Left colon (tissue), 2 donors: ENCODE data around the gene ZBTB7C. TPM values are rescaled to one million over a fixed set of nuclear protein-coding genes. Genes with fewer than 3 reads are reported as not detected.

Source experiments
- ATAC-seq: fragments of 200-7000 bp; cut with Tn5 transposase; one replicate; pipeline ENCODE4 v1.9.1; 2020; ENCODE audit warnings: mild to moderate bottlenecking, moderate library complexity
- DNase-seq, 2 donors: peaks; one replicate each; pipeline ENCODE4 v3.0.0-alpha.2; 2020
- intact Hi-C, 2 donors: fragments of 100-400 bp; cut with DNase I in 1 of 2; cut with micrococcal nuclease in 1 of 2; formaldehyde crosslinking; loops; one replicate each; pipeline versions ENCODE4 v1.11.2 to v1.14.0; 2022; cut with DNase I, micrococcal nuclease
- total RNA-seq, 2 donors: library from RNA; stranded (reverse); fragmentation: NEBNext Ultra II Directional; extraction: Animal tissue kit (Norgen Biotek cat#: 25700); gene quantifications; one replicate each; pipeline ENCODE4 v1.2.1, GENCODE V29; 2021
- donor health status: DM: no; HTN: no; CAD: no.
- donor health status: DM: yes; HTN: yes; CAD: no.

The ZBTB7C gene
- total RNA-seq, 2 donors from 2014 or later, result 52.1 to 53.4 TPM

DNA sequence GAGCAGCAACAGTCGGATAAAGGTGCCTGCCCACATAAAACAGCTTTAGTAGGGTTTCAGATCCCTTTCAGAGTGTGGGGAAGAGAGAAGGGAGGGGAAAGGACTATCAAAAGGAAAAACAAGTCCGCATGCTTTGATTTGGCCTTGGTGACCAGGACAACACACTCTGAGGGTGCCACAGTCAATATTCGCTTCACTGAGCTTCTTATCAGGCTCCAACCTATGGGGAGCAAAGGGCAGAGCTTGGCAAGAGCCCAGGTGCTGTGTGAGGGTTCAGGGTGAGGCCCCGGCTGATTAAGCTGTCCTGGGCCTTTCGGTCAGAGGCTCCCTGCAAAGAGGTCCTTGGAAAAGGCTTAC lies 241.3 kb downstream of the ZBTB7C start:
- intact Hi-C loops, result no loop called here
- ATAC-seq, result peak; percentile 83
- DNase-seq, result peak; percentile 90 to 92

DNA sequence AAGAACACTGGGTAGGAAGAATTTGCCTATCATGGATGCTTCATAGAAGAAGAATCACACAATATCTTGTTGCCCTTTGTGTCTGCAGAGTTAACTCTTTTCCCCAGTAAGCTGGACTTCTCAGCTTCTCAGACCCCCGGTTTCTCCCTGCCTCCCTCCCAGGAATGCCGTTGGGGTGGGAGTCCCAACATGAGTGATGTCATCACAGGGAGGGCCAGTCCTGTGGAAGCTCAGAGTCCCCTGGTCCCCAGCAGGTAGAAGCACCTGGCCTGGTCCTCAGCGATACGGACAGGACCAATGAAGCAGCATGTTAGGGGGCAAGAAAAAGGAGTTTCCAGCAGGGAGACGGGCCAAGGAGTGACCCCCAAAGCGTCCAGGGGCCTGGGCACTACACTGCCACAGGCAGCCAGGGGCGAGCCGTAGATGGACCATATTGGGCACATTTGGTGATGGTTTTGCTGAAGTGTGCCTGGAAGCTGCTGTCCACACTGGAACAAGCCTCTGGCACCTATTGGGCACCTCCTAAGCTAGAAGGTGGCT lies 242.8 kb downstream of the ZBTB7C start:
- ATAC-seq, result no peak
- intact Hi-C loops, result no loop called here
- no peak for DNase-seq

DNA sequence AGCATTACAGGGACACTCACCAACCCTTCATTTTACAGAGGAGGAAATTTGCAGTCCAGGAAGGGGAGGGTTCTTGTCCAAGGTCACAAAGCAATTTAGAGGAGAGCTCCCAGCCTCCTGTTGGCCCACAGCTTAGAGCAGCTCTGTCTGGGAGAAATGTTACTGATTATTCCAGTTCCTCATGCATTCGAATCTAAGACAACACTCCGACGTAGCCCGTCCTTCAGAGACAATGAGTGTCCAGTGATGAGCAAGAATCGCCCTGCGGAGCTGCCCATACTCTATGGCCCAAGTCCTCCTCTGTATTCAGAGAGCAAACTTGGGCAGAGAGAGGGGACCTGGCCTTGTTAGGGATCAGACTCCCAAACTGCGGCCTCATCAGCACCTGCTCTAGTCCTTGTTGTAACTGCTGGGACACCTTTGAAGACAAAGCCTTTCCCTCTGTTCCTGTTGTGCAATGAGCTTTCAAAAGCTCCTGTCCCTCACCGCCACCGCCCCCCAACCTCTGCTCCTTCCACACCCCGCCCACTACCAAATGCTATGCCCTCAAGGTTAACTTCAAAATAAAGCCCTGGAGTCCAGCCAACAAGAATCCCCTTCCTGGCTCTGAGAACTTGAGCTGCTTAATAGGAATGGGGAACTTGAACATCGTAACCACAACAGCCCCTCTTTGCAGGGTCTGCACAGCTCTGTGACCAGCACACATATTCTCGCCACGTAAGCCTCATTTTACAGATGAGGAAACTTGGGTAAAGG lies 243.9 kb downstream of the ZBTB7C start:
- intact Hi-C loops, result no loop called here
- DNase-seq (peak in 1 of 2 donors; percentile 51), ATAC-seq (peak; percentile 11)

DNA sequence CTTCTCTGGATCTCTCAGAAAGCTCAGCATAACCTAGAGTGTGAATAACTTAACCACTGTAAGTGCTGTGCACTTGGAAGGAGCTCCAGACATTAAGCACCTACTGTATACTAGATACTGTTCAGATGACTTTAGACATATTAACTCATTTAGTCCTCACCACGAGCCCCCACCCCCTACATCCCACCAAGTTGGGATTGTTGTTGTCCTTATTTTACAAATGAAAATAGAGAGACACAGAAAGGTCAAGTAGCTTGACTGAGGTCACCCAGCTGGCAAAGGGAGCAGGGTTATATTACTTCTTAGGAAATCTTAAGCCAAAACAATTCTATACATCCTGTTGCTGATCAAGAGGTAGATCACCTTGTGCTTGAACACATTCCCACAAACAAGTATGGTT lies 244.5 kb downstream of the ZBTB7C start:
- no peak for ATAC-seq
- intact Hi-C loops, result no loop called here
- DNase-seq, result no peak

DNA sequence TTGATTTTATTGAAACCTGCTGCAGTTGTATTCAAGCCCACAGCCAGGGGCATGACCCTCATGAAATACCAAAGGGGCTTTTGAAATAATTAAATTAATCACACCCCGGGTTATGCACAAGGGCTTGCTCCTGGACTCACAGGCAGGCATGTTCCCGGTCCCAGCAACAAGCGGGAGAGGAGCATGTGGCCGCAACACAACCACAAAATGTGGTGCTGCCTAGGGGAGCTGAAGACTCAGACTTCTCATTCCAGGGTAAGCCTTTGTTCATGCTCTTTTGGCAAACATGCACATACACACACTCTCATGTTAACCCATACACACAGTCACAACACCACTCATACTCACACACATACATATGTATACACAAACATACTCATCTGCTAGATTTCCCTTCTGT lies 245.1 kb downstream of the ZBTB7C start:
- ATAC-seq, result no peak
- intact Hi-C loops, result no loop called here
- DNase-seq, result no peak

DNA sequence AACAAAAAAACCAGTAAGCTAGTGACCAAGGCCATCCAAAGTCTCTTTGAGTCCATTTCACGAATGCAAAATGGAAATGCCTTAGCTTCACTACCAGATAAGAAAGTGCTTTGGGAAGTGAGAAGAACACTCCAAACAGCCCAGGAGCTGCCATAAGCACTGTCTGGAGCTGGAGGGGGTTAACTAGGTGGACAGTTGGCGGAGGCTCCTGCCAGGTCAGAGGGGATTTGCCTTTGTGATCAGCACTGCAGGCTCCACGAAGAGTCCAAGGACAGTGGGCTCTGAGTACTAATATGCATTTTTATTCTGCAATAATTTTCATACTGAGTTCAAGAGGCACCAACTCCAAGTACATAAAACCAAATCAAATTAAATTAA lies 245.5 kb downstream of the ZBTB7C start:
- intact Hi-C loops, result no loop called here
- ATAC-seq, result no peak
- DNase-seq, result no peak

DNA sequence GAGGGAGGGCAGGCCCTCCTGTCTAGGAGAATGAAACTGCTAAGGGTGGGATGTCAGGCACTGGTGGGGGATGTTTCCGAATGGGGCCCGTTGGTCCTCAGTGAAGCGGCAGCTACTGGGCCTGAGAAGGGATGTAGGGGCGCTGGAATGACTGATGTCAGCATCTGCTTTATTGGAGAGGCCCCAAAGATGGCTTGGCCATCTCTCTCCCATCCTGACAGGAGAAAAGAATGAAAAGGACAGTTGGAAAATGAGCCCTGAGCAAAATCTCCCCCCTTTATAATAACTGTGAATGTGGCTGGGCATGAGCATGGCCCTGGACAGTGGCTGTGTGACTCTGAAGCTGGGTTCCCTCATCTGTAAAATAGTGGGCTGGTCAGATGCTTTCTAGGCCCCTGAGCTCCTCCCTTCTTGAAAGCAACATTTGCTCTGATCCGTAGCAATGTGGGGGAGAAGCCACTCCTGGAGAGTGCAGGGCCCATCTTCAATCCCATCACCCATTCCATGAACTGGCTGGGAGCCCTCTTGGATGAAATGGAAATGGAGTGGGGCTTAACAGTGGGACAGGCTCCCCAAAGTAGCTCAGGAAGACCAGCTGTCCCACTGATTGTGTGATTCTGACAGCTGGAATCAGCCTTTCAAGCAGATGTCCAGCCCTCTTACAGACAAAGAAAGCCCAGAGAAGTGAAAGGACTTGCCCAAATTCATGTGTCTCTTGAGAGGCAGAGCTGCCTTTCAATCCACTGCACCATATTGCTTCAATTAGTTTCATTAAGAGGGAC lies 246.0 kb downstream of the ZBTB7C start:
- intact Hi-C loops, result no loop called here
- ATAC-seq, result no peak
- DNase-seq, result no peak

DNA sequence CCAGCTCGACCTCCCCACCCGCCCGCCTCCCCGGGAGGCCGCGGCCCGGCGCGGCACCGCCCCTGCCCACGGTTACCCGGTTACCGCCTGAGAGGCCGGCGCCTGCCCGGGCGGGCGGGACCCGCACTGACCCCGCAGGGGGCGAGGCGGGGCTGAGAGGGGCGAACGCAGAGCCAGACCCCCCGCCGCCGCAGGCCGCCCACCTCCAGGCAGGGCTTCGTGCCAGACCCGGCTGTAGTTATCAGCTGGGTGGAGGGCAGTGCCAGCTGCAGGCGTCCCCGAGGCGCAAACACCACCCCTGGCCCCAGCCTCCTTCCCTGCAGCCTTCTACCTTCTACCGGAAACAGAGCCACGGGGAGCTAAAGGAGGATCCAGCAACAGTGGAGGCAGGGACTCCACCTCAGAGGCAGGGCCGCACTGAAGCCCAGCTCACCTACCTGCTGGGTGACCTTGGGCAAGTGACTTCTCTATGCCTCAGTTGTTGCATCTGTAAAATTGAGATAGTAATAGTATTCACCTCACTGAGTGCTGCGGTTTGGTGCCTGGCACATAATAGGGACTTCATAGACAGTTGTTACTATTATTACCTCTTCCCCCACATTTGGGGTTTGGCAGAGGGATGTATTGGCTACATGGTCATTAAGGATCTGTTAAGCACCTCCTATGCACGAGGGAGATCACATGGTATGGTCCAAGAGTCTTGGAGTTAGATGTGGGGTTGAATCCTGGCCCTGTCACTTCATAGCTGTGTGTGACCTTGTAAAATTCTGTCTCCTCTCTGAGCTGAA lies 247.1 kb downstream of the ZBTB7C start:
- ATAC-seq (peak; percentile 56), DNase-seq (peak; percentile 65 to 75)
- intact Hi-C loops, result no loop called here

DNA sequence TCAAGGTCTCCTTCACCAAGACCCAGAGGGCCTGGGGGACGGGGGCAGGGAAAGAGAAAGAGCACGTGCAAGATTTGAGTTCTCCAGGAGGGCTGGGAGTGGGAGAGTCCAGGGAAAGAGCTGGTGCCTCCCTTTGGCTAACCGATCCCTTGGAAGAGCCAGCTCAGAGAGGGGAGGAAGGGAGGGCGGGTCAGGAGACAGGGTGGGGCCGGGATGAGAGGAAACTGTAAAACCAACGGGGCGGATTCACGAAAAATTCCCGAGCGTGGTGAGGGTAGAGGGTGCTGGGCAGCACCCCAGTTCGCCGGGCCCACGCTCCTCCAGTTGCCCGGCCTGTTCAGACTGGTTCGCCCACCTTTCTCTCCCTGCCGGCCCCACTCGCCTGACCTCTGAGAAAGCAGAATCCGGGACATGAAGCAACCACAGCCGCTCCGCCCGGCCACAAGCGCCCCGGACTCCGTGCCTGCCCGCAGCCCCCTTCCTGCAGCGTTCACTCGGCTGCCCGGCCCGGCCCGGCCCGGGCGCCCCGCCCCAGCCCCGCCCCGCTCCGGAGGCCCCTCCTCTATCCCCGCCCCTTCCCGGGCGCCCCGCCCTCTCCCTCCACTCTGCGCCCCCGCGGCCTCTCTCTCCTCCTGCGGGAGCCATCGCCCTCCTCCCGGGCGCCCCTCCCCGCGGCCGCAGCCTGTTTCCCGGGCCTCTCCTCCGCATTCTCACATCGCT lies 247.8 kb downstream of the ZBTB7C start:
- peak; percentile 81 for ATAC-seq
- peak; percentile 89 for DNase-seq
- intact Hi-C loops, result no loop called here

DNA sequence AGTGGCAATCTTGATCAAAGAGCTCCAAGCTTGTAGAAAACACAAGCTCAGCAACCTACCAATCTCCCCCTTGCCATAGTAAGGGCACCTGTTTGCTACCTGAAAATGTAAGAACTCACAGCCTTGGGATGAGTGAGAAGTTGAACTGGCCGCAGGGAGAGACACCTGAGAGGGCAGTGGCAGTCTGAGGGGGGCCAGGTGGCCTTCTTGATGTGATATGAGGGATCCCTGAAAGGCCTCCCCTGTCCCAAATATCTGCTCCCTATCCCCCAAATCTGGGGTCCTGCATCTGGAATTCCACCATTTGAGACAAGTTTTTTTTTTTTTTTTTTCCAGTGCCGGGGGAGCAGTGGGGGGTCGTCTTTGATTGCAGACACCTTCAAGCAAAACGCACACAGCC lies 248.6 kb downstream of the ZBTB7C start:
- intact Hi-C loops, result no loop called here
- DNase-seq (no peak), ATAC-seq (no peak)

DNA sequence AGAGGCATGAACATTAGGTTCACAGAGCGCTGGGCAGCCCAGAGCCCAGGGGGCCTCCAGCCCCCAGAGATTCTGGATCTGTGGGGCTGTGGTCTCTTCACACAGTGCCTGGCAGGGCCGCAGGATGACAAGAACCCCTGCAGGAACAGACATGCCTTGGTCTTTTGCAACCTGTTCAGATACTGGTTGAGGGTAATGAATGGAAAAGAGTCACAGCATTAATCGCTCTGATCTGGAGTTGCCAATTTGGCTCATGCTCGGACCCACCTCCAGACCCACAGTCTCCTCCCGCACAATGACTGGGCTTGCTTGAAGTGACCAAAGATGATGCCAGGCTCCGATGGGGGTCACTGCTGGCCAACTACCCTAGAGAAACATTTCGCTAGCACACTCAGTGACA lies 249.4 kb downstream of the ZBTB7C start:
- ATAC-seq, result no peak
- no peak for DNase-seq
- intact Hi-C loops, result no loop called here

DNA sequence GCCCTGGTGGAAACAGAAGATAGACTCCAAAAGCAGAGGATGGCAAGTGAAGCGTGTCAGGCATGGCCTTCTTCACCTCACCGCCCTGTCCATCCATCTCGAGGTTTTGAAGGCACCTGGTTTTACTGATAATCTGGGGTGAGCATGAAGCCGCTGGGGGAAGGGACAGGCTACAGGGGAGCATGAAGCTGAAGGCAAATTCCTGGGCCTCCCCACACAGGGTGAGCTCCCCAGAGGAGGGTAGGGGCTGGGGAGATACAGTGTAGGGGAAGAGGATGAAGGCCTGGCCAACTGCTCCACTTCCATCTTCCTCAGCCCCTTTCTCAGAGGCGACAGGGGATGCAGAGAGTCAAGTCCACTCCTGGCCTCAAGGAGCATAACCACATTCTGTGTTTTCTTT lies 250.5 kb downstream of the ZBTB7C start:
- DNase-seq, result no peak
- no peak for ATAC-seq
- intact Hi-C loops, result no loop called here

DNA sequence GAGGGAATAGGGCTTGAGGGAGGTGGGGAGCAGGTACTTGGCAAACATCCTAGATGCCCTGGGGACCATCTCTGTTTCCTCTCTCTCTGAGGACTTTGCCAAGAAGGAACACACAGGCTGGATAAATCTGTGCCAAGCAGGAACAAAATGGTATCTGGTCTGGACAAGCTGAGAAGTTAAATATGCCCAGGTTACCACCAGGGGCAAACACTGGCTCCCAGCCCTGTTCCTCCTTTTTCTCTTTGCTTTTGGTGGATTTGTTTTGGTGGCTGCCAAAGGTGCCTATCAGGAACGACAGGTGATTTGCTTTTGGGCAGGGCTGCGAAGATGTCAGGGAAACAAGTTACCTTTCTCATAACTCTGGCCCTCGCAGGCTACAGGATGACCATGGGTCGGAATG lies 251.2 kb downstream of the ZBTB7C start:
- DNase-seq (no peak), ATAC-seq (no peak)
- intact Hi-C loops, result no loop called here

DNA sequence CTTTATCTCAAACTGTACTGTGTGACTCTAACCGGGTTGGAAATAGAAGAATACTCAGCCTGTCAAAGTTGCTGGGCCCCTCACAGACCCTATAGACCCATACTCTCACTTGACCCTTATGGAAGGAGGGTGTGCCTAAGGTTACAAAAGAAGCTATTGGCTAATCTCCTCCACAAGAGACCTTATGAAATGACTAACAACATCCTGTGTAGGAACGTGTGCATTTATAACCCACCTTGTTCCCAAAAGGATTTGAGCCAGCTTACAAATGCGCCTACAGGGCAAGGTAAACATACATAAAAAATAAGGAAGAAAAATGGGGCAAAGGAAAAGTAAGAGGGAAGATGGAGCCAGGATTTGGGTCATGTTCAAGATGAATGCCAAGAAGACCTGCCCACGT lies 253.3 kb downstream of the ZBTB7C start:
- intact Hi-C loops, result no loop called here
- DNase-seq (no peak), ATAC-seq (peak; percentile 18)

DNA sequence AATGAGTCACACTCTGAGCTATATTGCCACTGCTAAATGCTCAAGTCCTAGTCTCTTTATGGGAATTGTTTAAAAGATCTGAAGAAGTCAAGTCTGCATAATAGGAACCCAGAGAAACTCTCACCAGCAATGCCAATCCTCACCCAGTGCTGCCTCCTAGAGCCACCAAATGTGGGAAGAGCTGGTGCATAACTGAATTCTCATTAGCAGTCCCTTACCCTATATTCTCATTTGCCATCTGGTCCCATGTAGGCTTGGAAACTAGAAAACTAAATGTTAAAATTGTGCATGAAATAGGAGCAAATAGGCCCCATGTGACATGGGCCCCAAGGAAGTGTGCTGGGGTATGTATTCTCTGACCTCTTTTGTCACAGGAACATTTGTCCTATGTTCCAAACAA lies 254.4 kb downstream of the ZBTB7C start:
- no peak for ATAC-seq
- intact Hi-C loops, result no loop called here

DNA sequence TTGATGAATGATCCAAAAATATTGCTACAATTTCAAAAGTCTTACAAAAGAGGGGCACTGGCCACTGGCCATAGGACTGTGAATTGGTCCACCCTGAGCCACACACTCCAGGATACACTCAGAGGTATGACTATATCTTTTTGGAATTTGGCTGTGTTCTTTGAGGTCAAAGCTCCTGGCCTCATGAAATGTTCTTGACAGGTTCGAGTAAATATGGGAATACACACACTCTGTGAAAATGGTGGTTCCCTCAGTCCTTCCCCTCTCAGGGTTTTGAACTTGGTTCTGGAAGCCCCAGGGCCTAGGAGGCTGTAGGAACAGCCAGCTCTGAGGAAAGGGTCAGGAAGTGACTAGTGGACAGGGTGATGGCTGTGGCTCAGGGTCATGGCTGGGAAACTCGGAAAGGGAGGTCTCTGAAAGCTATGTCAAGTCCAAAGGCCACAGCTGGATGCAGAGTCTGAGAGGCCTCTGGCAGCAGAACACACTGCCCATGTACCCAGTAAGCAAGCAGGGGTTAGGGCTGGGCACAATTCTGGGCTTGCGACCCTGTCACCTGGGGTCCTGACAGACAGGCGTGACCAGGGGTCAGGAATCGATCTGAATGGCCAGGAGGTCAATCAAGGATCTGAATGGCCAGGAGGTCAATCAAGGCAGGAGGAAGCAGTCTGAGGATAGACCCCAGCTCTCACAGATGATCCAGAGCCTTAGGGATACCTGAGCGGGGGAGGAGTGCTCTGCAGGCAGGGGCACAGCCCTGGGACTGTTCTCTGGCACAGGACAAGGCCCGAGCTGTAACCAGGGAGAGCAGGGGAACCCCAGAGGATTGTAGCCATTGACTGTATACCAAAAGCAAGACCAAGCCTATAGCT lies 255.3 kb downstream of the ZBTB7C start:
- intact Hi-C loops, result no loop called here
- ATAC-seq, result no peak
- DNase-seq, result no peak

More for the DNA sequence above, 254.4 kb downstream of the ZBTB7C start:
- no peak for DNase-seq

DNA sequence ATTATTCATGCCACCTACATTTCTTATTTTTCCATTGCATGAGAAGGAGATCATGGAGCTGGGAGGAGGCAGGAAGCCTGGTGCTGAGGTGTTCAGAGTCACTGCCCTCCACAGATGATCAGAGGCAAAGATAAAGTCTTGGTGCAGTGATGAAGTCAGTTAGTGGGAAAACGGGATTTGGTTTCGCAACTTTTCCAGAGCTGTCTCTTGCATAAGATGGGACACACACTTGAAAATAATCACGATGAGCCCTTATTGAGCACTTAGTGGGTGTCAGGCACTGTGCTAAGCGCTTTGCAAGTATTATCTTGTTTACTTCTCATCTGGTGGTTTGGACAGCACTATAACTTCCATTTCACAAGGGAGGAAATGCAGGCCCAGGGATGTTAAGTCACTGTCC lies 256.6 kb downstream of the ZBTB7C start:
- intact Hi-C loops, result no loop called here
- ATAC-seq, result no peak
- DNase-seq, result no peak

DNA sequence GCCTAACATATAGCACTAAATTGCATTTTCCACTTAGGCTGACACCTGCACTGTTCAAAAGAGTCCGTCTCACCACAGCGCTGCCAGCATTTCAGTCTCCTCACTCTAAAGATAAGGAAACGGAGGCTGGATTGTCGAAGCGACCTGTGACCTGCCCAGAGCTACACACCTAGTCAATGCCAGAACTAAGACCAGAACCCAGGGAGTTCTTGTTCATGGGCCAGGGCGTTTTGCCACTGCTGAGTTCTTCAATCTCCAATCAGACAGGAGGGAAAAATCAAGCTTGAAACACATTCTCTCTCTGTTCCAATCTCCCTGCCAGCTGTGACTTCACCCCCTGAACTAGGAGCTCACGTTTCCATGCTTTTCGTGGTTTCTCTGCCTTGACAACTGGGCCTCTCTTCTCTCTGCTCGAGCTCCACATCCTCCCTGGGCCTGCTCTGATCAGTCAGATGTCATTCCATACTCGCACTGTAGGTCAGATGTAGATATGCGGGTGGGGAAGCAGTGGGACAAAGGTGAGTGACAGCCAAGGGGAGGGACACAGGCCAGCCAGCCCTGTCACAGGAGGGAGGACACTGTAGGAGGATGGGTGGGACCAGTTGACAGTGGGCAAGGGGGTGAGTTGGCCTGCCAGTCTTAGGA lies 257.6 kb downstream of the ZBTB7C start:
- DNase-seq (peak in 1 of 2 donors; percentile 41), ATAC-seq (peak; percentile 87)
- intact Hi-C loops, result no loop called here
